Stimulated activated CD4-positive, alpha-beta T cell treated with anti-CD3 and anti-CD28 coated beads, Interleukin-15, amount 100 ng/mL, for 24 hours (primary cell): ENCODE results near the gene FIGNL1.

Experiments used
- DNase-seq: peaks from one replicate; pipeline ENCODE4 v3.0.0-alpha.2; 2020

The FIGNL1 gene, protein sequence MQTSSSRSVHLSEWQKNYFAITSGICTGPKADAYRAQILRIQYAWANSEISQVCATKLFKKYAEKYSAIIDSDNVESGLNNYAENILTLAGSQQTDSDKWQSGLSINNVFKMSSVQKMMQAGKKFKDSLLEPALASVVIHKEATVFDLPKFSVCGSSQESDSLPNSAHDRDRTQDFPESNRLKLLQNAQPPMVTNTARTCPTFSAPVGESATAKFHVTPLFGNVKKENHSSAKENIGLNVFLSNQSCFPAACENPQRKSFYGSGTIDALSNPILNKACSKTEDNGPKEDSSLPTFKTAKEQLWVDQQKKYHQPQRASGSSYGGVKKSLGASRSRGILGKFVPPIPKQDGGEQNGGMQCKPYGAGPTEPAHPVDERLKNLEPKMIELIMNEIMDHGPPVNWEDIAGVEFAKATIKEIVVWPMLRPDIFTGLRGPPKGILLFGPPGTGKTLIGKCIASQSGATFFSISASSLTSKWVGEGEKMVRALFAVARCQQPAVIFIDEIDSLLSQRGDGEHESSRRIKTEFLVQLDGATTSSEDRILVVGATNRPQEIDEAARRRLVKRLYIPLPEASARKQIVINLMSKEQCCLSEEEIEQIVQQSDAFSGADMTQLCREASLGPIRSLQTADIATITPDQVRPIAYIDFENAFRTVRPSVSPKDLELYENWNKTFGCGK

DNA sequence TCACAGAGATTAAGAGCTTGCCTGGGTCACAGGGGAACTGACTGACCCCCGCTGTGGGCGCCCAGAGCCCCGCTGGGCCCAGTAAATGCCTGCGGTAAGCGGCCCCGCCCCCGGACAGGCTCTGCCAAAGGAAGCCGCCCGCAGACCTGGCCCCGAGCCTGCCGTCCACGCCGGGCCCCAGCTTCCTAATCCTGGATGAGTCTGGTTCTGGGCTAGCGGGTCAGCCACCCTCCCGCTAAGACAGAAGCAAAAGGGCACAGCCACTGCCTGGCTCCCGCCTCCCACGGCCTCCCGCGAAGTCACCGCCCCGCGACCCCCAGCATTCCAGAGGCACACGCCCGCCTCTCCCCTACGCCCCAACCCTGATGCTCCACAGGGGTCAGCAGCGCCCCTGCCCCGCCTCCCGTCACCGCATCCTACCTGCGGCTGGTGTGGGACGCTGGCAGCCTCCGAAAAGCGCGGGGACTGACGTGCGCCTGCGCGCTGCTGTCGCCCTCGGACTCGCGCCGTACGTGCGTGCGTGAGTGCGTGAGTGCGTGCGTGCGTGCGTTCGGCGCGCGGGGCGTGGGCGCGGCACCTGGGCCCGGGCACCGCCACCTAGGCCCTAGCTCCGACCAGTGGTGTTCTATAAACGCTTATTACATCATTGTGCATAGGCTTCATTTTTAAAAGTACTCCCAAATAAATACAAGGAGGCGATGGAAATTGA, at the start of gene FIGNL1:
Gene FIGNL1, minus strand, starts transcription at position 470 of the 709 bp plus-strand sequence. CDS start 3,063 bp downstream, outside the sequence.
- peak; percentile 90 for DNase-seq

DNA sequence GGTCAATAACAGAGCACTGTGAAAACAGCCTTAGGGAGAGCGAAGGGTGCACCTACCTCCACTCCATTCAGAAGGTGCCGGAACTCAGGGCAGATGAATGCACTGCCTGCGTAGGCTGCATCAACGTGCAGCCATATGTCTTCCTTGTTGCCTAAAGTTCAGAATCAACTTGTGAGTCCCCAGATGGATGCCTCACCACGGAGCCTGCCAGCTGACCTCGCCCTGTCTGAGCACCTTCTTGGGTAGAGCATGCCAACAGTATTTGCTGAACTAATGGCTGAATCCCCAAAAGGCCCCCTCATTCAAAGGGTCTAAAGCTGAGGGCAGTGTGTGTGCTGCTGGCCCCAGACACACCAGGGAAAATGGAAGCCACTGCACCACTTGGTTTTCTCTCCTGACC, 48.9 kb upstream of the FIGNL1 start:
- no peak for DNase-seq

DNA sequence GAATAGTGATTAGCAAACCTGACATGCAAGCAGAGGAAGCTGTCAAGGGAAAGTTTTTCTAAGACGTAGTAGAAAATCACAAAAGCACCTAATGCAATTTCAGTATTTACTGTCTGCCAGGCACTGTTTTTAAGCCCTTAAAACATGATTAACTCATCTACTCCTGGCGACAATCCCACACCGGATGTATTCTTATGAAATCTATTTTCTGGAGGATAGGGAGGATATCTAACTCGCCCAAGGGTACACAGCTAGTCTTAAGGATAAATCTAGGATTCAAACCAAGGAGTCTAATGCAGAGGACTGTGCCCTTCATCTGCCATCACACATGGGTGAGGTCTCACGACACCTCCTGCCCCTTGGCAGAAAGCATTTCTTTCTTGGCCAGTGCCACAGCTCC, 47.8 kb upstream of the FIGNL1 start:
- no peak for DNase-seq

DNA sequence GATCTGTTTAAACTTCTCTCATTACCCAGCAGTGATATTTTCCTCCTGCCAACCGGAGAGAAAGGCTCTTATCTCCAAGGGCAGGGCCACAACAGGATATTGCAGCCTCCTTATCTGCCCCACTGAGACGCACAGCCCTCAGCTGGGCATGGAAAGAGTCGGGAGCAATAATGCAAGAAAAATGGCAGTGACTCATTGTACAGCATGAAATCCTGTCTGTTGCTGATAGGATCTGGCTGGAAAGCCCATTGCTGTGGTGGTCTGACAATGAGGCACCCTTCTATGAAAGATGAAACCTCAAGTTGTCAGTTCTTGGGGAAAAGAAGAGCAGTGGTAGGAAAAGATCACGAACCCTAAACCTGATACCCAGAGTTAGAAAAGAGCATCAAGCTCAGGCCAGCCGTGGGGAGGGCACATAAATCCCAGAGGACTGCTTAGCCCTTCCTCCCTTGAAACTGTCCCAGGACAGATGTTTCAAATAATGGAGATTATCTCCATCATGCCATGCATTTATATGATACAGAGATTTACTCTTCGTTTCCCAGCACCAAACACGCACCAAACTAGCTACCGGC, 47.0 kb upstream of the FIGNL1 start:
- no peak for DNase-seq

DNA sequence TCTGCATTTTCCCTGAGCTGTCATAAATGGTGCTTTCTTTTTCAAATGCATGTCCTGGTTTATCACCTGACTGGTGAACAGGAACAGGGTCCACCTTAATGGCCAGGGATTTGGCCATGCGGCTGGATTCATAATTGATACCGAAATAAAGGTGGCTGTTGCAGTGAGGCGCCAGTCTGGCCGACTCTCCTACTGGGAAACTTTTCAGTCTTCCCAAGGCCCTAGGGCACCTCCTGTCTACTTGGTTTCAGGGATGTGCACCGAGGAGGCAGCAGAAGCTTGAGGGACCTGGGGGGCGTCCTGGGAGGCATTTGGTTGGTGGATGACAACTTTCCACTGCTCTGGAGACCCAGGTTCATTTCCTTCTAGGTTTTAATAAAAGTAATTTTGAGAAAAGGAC, 46.4 kb upstream of the FIGNL1 start:
- no peak for DNase-seq

DNA sequence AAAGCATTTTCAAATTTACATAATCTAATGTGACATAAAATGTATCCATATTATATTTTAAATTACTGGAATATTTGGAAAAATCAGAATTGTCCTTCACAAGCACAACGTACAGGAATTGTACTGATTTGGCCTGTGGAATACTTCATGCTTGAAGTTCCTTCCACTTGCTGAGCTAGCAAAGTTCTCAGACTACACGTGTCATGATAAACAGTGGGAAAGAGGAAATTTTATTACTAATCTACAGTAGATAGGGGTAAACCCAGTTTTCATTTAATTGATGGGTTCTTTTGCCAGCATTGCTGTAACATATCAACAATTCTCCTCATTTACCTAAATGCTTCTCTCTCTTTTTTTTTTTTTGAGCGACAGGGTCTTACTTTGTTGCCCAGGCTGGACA, 45.6 kb upstream of the FIGNL1 start:
- DNase-seq: no peak

DNA sequence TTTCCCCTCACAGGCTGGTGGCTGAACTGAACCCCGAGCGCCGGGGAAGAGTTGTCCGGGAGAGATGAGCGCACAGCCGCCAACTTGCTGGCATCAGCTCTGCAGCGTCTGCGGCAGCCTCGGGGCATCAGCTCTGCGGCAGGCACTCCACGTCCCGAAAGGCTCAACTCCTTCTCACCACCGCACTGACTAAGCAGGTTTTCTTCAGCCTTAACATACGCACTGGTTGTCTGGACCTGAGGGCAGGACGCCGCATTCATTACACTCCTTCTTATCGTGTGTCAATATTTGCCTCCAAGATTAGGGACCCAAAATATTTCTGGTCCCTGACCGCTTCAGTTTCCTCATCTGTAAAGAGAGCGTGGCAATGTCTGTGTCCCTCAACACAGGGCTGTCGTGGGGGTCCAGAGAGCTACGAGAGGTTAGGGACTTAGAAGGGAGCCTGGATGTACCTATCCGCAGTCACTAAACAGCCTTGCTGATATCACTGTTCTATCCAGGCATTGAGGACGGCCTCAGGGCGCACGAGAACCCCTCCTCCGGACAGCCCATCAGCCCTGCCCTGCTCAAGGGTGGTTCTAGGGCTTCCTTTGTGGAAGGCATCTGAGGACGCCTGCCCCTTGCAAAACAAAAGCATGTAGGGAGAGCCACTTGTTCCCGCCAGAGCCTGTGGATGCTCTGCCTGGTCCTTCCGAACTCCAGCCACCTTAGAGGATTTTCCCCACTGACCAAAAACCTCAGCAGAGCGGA, 42.8 kb upstream of the FIGNL1 start:
- DNase-seq: no peak

DNA sequence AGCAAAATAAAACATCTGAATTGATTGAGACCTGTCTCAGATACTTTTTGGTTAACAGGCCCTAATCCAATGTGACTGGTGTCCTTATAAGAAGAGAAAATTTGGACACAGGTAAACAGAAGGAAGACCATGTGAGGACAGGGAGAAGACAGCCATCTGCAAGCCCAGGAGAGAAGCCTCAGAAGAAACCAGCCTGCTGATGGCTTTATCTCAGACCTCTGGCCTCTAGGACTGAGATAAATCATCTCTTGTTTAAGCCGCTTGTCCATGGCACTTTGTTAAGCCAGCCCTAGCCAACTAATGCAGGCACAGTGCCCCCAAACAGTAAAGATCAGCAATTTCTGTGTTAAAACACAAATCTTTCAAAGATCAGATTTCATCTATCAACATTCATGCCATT, 41.8 kb upstream of the FIGNL1 start:
- no peak for DNase-seq

DNA sequence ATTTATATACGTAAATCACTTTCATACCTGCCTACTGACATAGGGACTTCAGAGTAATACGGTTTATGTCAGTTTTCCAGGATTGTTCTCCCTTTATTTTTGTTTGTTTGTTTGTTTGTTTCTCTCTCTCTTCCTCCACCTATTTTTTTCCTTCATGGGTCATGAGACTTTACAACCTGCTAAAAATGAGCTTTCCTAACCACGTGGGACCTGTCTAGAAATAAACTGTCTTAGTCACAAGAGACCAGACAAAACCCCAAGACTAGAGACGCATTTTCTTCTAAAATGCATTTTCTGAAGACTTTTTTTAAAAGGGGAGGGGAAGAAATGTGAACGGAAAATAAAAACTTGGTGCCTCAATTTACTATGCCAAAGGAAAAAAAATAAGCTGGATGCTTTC, 41.1 kb upstream of the FIGNL1 start:
- no peak for DNase-seq

DNA sequence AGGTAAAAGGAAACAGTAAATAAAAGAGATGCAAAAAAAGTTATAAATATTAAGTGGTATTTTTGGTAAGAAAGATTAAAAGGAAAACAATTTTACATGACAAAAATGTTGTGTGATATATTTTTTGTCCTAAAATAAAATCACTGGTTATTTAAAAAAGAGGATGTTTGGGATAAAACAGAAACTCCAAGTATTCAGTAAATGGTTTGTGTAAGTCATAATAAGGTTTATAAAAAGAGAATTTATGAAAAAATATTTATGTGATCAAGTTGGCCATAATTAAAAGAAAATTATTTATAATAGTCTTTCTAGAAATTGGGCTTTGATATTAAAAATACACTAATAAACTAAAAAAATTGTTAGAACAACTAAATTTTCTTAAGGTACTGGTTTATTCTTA, 38.2 kb upstream of the FIGNL1 start:
- no peak for DNase-seq

DNA sequence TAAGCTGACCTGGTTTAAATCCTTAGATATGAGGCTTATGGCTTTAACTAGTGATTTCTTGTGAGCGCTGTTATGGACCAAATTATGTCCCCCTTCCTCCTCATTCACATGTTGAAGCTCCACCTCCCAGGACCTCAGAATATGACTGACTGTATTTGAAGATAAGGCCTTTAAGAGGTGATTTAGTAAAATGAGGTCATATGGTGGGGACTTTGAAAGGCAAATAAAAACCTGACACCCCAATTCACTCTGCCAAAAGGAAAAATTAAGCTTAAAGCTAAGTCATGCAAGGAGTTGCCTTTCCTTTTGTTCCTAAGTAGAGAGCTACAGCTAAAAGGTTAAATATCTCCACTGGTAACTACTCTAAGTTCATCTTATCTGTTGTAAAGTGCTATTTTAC, 36.4 kb upstream of the FIGNL1 start:
- no peak for DNase-seq

DNA sequence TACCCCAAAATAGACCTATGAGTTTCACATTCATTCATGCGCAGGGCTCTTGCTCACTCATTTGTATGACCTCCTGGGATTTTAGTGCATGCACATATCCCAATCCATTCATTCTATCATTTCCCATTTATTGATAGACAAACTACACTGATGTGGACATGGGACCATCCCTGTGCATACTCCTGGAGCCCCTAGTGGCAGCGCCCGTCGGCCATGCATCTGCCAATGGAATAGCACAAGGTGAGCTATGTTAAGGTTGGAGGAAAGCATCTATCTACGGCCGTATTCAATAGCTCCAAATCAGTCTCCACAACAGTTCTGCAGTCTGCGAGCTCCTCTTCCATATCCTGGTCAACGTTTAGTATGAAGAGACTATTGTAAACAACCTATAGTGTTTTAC, 31.7 kb upstream of the FIGNL1 start:
- no peak for DNase-seq

DNA sequence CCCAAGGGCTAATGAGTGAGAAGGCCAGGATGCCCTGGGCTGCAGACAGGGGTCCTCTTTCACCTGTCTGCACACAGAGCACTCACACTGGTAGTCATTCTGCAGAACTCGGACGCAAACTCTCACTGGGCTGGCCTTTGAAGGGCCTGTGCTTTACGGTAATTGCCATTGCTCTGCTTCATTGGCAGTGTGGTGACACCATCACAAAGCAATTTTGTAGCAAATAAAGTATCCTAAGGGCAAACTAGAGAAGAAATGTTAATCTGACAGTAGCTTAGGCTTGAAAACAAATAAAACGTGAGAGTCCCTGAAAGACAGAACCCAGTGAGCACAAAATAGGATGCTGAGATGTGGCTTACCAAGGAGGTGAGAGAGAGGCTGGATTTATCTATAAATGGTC, 30.6 kb upstream of the FIGNL1 start:
- no peak for DNase-seq

DNA sequence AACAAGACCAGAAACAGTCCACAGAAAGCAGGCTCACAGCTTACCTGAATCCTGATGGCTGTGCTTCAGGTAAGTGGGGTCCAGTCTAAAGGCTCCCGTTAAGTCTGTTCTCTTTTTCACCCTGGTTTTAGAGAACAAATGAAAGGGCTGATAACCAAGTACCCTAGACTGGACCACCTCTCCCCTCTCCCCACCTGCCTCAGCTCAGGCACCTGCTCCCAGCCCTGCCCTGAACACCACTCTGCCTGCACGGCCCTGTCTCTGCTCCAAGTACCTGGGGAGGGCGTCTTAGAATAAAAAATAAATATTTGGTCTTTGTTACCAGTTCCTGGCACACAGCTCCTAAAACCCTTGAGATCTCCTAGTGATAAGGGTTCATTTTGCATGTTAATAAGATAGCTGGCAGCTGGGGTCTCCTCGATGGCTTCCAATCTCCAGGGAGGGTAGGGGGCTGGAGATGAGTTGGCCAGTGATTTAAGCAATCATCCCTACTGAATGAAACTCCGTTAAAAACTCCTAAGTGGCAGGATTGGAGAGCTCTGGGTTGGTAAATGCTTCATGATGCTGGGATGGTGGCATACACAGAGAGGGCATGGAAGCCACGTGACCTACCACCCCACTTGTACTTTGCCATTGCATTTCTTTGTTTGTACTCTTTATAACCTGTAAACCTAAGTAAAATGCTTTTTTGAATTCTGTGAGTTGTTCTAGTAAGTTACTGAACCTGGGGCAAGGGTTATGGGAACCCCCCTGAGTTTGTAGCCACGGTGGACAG, 29.8 kb upstream of the FIGNL1 start:
- DNase-seq: no peak

DNA sequence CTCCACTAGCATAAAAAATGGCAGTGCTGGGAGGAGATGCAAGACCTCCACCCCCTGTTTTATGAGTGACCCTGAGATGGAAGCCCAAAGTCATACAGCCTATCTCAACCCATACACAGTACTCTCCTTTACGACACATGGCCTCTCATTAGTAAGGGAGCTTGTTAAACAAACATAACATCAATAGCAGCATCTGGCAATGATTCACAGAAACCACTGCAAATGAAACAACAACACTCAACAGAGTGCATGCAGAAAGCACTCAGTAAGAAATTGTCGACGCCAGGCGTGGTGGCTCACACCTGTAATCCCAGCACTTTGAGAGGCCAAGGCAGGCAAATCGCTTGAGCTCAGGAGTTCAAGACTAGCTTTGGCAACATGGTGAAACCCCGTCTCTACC, 27.5 kb upstream of the FIGNL1 start:
- no peak for DNase-seq

DNA sequence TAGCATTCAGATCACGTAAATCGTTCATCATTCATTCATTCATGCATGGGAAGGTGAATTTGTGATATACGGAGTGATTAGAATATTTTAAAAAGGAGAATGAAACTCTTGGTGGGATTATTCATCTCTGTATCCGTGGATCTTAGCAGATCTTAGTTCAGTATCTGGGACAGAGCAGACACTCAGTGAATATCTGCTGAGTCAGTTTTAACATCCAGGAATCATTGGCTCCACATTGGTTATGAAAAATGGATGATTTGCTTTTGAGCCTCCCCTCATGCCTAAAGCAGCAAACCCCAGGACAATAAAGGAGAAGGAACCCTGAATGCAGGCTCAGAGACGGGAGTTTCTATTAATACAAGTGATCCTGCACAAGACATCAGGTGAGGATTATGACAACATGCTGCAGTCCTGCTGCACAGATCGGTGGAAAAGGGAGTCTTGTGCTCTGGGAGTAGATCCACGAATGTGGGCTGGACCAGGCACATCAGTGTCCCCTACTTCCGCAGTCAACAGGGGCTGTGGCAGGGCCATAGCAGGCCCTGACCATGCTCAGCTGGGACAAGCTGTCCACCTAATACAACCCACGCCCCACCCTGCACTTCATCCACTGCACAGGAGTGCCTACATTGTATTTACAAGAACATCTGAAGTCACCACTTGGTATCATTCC, 26.9 kb upstream of the FIGNL1 start:
- DNase-seq: no peak

DNA sequence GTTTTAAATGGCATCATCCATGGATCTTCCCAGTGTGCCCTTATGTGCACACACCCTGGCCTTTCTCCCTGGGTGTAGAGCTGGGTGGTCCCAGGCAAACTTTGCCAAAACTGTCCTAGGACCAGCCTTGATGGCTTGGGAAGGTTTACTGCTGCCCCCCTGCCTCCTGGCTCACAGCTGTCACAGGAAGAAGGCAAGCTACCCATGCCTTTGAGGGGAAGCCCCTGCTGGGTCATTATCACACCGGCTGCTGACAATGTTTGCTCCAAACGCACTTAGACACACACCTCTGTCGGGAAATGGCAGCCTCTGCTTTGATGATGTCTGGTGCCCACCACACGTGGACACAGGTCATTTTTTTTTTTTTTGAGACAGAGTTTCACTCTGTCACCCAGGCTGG, 25.2 kb upstream of the FIGNL1 start:
- no peak for DNase-seq

DNA sequence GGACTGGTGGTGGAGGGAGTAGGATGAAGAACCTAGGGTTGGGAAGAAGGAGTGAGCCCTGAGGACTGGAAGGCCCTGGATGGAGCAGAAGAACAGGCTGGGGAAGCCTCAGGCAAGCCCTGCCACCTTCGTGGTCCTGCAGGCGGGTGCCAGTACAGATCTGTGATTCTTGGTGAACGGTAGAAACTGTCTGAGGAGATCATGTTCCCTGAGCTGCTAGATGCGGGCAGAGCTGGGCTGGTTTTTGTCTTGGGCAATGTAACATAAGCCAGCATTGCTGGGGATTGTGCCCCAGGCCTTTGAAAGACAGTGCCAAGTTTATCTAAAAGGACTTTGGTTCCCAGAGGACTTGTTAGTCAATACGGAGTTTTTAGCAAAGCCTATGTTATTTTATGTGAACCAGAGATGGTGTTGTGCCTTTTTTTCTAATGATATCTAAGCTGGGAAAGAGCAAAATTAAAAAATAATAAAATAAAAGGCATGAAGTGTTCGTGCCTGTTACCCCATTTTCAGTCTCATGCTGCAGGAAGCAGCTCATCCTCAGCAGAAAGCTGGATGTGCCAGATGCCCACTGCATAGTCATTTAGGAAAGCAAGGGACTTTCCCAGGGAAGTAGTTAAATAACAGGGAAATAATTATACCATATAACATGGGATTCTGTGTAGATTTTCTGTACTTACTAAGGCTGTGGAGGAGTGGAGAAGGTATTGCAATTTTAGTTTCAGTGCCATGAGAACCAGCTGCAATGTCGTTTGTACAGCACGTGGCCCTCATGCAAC, 24.4 kb upstream of the FIGNL1 start:
- DNase-seq: no peak

DNA sequence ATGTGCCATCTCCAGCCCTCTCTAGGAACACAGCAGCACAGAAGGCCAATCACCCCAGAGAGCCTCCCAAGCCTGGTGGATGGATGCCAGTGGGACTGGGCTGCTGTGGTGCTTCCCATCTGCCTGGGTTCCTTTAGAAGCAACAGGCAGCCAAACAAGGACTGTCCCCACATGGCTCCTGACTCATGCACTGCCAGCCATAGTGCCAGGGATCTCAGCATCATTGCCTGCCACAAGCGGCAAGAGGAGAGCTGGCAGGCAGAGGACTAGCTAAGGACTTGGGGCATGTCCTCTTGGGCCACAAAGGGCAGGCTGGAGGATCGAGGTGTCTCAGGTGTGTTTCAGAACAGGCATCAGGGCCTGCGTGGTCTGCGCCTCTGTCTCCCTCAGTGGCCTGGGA, 23.4 kb upstream of the FIGNL1 start:
- no peak for DNase-seq

DNA sequence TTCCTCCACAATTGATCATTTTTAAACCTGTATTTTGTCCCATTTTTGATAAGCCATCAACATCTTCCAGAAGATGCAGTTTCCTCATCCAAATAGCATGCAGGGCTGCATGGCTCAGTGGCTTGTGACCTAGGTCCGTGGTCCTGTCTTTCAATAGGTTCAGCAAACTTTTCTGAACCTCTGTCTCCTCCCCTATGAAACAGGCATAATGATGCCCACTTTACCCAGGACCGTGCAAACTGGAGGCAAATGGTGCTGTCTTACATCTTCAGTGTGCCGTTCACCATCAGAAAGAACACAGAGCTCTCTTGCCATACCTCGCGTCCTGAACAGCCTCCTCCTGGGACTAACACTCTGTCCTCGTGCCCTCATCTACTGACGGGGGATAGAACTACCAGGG, 22.3 kb upstream of the FIGNL1 start:
- no peak for DNase-seq

DNA sequence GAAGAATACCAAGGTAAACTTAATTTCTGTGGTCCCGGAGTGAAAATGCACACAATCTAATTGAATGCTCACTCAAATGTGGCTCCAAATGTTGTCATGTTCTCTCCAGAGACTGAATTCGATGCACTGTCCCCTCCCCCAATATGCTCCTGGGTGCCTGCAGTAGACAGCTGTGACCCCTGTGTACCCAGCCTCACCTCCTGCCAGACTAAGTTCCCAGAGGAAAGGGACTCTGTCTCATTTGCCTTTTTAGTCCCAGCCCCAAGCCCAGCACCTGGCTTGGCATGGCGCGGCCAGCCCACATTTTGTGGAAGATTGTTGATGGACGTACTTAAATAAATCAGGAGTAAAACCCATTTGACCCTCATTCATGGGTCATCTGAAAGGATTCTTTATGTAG, 21.8 kb upstream of the FIGNL1 start:
- no peak for DNase-seq
